Stimulated activated CD4-positive, alpha-beta T cell treated with anti-CD3 and anti-CD28 coated beads, Interleukin-15, amount 100 ng/mL, for 48 hours (primary cell): ENCODE data around the gene PPBP.
"Not testable (repeated sequence)": the region's sequence is repeated elsewhere in the genome, so short reads cannot be mapped to it uniquely, and the experiment has no call there.

Experiments
- DNase-seq, 2 donors: peaks; one replicate each; pipeline ENCODE4 v3.0.0-alpha.2; 2020; ENCODE audit warnings: low read depth in 2 of 2

Gene PPBP

GRCh38 chr4:73992050-73992449, 4.1 kb upstream of the PPBP start:
- DNase-seq = no peak

- DNase-seq = no peak
Observed at GRCh38 chr4:73991742-73992000, 3.7 kb upstream of the PPBP start.

GRCh38 chr4:73990988-73991741, 3.2 kb upstream of the PPBP start:
- no peak for DNase-seq

- DNase-seq = no peak
Observed at GRCh38 chr4:73989928-73990327, 1.9 kb upstream of the PPBP start.

GRCh38 chr4:73989031-73989430, 1.0 kb upstream of the PPBP start:
- DNase-seq = no peak

GRCh38 chr4:73985528-73985852, 2.5 kb downstream of the PPBP start:
- no peak for DNase-seq

- DNase-seq = no peak
Observed at GRCh38 chr4:73984736-73985527, 3.1 kb downstream of the PPBP start.

GRCh38 chr4:73981175-73981574, 6.8 kb downstream of the PPBP start:
- DNase-seq = not testable (repeated sequence)

GRCh38 chr4:73979407-73979957, 8.5 kb downstream of the PPBP start:
- DNase-seq = no peak

- DNase-seq = no peak
Observed at GRCh38 chr4:73978886-73979285, 9.1 kb downstream of the PPBP start.

- no peak for DNase-seq
Observed at GRCh38 chr4:73976716-73977115, 11.3 kb downstream of the PPBP start.

- DNase-seq = no peak
Observed at GRCh38 chr4:73976217-73976616, 11.8 kb downstream of the PPBP start.

- no peak for DNase-seq
Observed at GRCh38 chr4:73974352-73974751, 13.6 kb downstream of the PPBP start.

- DNase-seq = no peak
Observed at GRCh38 chr4:73970945-73971344, 17.0 kb downstream of the PPBP start.

GRCh38 chr4:73970011-73970410, 18.0 kb downstream of the PPBP start:
- no peak for DNase-seq

GRCh38 chr4:73967866-73968265, 20.1 kb downstream of the PPBP start:
- no peak for DNase-seq

GRCh38 chr4:73964862-73965611, 23.0 kb downstream of the PPBP start:
- no peak for DNase-seq

- no peak for DNase-seq
Observed at GRCh38 chr4:73962724-73963123, 25.3 kb downstream of the PPBP start.

GRCh38 chr4:73959041-73959440, 28.9 kb downstream of the PPBP start:
- not testable (repeated sequence) for DNase-seq

- DNase-seq = no peak
Observed at GRCh38 chr4:73952352-73952751, 35.6 kb downstream of the PPBP start.

GRCh38 chr4:73950376-73950920, 37.5 kb downstream of the PPBP start:
- DNase-seq = not testable (repeated sequence)

GRCh38 chr4:73948990-73949706, 38.8 kb downstream of the PPBP start:
- DNase-seq = no peak
